GM12878 (cell line): ENCODE results near the gene FLVCR1.

Source experiments
- EZH2 ChIP-seq: IDR thresholded peaks from 2 replicates; pipeline ENCODE4 v1.6.1; 2012; ENCODE audit warnings: low read depth, mild to moderate bottlenecking, control low read depth, inconsistent platforms, low read length, borderline replicate concordance; ENCODE audit not compliant: control insufficient read depth
- TF ChIP-seq, protein P1 (sequence below), 3 experiments: IDR thresholded peaks in 2 of 3; conservative IDR thresholded peaks in 1 of 3; 2 replicates each; pipeline ENCODE4 v1.5.1; 2011; ENCODE audit warnings: low read depth in 3 of 3, low read length in 3 of 3, mild to moderate bottlenecking in 3 of 3, control low read depth in 2 of 3, moderate library complexity in 2 of 3, inconsistent platforms in 1 of 3, mixed read lengths in 1 of 3; ENCODE audit not compliant: control insufficient read depth in 2 of 3, insufficient read depth in 1 of 3; ENCODE audit errors: extremely low read depth in 1 of 3

DNA sequence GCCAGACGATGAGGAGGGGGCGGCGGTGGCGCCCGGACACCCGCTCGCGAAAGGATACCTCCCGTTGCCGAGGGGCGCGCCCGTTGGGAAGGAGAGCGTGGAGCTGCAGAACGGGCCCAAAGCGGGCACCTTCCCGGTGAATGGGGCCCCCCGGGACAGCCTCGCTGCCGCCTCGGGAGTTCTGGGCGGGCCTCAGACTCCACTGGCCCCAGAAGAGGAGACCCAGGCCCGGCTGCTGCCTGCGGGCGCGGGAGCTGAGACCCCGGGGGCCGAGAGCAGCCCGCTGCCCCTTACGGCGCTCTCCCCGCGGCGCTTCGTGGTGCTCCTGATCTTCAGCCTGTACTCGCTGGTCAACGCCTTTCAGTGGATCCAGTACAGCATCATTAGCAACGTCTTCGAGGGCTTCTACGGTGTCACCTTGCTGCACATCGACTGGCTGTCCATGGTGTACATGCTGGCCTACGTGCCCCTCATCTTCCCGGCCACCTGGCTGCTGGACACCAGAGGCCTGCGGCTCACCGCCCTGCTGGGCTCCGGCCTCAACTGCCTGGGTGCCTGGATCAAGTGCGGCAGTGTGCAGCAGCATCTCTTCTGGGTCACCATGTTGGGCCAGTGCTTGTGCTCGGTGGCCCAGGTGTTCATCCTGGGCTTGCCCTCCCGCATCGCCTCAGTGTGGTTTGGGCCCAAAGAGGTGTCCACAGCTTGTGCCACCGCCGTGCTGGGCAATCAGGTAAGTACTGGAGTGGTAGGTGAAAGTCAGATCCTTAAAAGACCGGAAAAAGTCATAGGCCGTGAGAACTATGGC lies 588 bp downstream of the FLVCR1 start:
- TF ChIP-seq, protein P1, sequence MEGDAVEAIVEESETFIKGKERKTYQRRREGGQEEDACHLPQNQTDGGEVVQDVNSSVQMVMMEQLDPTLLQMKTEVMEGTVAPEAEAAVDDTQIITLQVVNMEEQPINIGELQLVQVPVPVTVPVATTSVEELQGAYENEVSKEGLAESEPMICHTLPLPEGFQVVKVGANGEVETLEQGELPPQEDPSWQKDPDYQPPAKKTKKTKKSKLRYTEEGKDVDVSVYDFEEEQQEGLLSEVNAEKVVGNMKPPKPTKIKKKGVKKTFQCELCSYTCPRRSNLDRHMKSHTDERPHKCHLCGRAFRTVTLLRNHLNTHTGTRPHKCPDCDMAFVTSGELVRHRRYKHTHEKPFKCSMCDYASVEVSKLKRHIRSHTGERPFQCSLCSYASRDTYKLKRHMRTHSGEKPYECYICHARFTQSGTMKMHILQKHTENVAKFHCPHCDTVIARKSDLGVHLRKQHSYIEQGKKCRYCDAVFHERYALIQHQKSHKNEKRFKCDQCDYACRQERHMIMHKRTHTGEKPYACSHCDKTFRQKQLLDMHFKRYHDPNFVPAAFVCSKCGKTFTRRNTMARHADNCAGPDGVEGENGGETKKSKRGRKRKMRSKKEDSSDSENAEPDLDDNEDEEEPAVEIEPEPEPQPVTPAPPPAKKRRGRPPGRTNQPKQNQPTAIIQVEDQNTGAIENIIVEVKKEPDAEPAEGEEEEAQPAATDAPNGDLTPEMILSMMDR (IDR thresholded peaks at IDR 0.05 in 2 of 3, conservative IDR thresholded peaks at IDR 0.05 in 1 of 3; ENCODE audit: control insufficient read depth in 2 of 3, extremely low read depth in 1 of 3, insufficient read depth in 1 of 3, low read depth in 3 of 3, low read length in 3 of 3): no peak
- no peak for TF ChIP-seq EZH2
